ENCODE measurements around the gene SYNE1. TPM values are rescaled to one million over a fixed set of nuclear protein-coding genes. Genes with fewer than 3 reads are reported as not detected.

Gene SYNE1
- total and polyA plus RNA-seq, 10 donors, result 27.8 to 336 (median 247) TPM

DNA sequence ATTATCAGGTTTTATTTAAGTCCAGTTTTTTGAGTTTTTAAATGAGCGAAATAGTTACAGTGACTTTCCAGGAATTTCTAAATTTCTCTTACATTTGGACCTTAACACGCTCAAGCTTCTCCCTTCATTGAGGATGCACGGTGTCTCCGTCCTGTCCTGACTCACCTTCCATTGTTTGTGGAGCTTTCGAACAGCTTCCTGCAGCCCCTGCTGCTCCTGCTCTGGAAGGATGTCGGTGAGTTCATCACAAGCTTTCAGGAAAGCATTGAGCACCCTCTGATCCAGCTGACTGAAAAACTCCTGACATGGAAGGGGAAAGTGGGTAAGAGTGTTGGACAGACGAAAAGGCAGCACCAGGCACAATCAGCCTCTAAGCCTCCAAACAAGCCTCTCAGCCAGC lies 183.7 kb downstream of the SYNE1 start:
- no peak overlapping the region for H3K27ac ChIP-seq
- no peak for TF ChIP-seq POLR2AphosphoS5 (IDR thresholded peaks at IDR 0.05)
- TF ChIP-seq POLR2A (IDR thresholded peaks at IDR 0.05), result no peak
- no peak for TF ChIP-seq CTCF (IDR thresholded peaks at IDR 0.05 in 8 of 11, conservative IDR thresholded peaks at IDR 0.05 in 3 of 11)
- WGBS, 5 donors, result 66 to 80% (median 74%) methylated on average over 7 of the region's 7 CpGs
- H3K36me3 ChIP-seq, result peaks cover 0 to 91% (median 14%) of the 10 kb centered on the region in 6 donors
- H3K9me3 ChIP-seq, result peaks cover 0 to 13% (median 7%) of the 10 kb centered on the region in 8 donors
- intact Hi-C loops (cut with DNase I; ENCODE audit: low total_unique reads), result no loop called here
- DNase-seq, result no peak
- H3K27me3 ChIP-seq (replicated peaks in 1 of 7), result no peaks in the 10 kb centered on the region
- no peak overlapping the region for H3K4me3 ChIP-seq
- H3K4me1 ChIP-seq, result no peaks in the 10 kb centered on the region

DNA sequence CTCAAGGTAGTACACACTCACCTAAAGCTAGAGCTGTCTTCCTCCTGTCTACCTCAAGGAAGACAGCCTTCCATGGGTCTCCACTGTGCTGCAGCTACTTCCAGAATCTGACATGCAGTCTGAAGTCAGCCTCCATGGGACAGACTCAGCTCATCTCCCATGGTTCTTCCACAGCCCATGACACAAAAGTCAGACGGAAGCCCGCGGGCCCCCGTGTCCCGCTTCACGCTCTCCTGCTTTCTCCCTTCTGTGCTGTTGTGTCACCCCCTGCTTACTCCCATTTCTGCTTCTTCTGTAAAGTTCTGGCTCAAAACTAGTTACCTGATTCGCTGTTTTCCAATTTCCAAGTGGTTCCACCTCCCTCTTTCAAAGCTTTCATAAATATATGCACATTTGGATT lies 184.5 kb downstream of the SYNE1 start:
- 93 to 99% (median 96%) methylated on average over 7 of the region's 7 CpGs for WGBS, 5 donors
- no peak for DNase-seq
- intact Hi-C loops (cut with DNase I; ENCODE audit: low total_unique reads), result no loop called here

GRCh38 chr6:152450519-152450918 lies 186.6 kb downstream of the SYNE1 start:
- peaks cover 0 to 98% (median 14%) of the 10 kb centered on the region in 6 donors for H3K36me3 ChIP-seq
- no peaks in the 10 kb centered on the region for H3K27me3 ChIP-seq (replicated peaks in 1 of 7)
- no peak for DNase-seq
- H3K4me1 ChIP-seq, result no peaks in the 10 kb centered on the region
- intact Hi-C loops (cut with DNase I; ENCODE audit: low total_unique reads), result no loop called here
- H3K27ac ChIP-seq, result no peak overlapping the region
- H3K4me3 ChIP-seq, result no peak overlapping the region
- WGBS, 5 donors, result 94 to 97% (median 95%) methylated on average over 4 of the region's 4 CpGs
- peaks cover 0 to 13% (median 7%) of the 10 kb centered on the region in 8 donors for H3K9me3 ChIP-seq
- TF ChIP-seq POLR2AphosphoS5 (IDR thresholded peaks at IDR 0.05), result no peak
- no peak for TF ChIP-seq CTCF (IDR thresholded peaks at IDR 0.05 in 8 of 11, conservative IDR thresholded peaks at IDR 0.05 in 3 of 11)
- no peak for TF ChIP-seq POLR2A (IDR thresholded peaks at IDR 0.05)

More for the DNA sequence above, 184.5 kb downstream of the SYNE1 start:
- Histone ChIP-seq H3K4me3 (no peak overlapping the region), H3K27me3 (replicated peaks in 1 of 7) (no peaks in the 10 kb centered on the region), H3K4me1 (no peaks in the 10 kb centered on the region), H3K36me3 (peaks cover 0 to 91% (median 14%) of the 10 kb centered on the region in 6 donors), H3K9me3 (peaks cover 0 to 13% (median 7%) of the 10 kb centered on the region in 8 donors), H3K27ac (no peak overlapping the region)
- TF ChIP-seq POLR2AphosphoS5 (IDR thresholded peaks at IDR 0.05) (no peak), POLR2A (IDR thresholded peaks at IDR 0.05) (no peak), CTCF (IDR thresholded peaks at IDR 0.05 in 8 of 11, conservative IDR thresholded peaks at IDR 0.05 in 3 of 11) (no peak)

GRCh38 chr6:152441902-152442301 lies 195.3 kb downstream of the SYNE1 start:
- TF ChIP-seq CTCF (IDR thresholded peaks at IDR 0.05 in 8 of 11, conservative IDR thresholded peaks at IDR 0.05 in 3 of 11) (no peak), POLR2A (IDR thresholded peaks at IDR 0.05) (no peak), POLR2AphosphoS5 (IDR thresholded peaks at IDR 0.05) (no peak)
- Histone ChIP-seq H3K36me3 (peaks cover 0 to 97% (median 6%) of the 10 kb centered on the region in 6 donors), H3K27ac (no peak overlapping the region), H3K27me3 (replicated peaks in 1 of 7) (no peaks in the 10 kb centered on the region), H3K9me3 (no peaks in the 10 kb centered on the region), H3K4me1 (no peaks in the 10 kb centered on the region), H3K4me3 (no peak overlapping the region)
- WGBS, 5 donors, result 90 to 92% (median 91%) methylated on average over 15 of the region's 15 CpGs
- intact Hi-C loops (cut with DNase I; ENCODE audit: low total_unique reads), result no loop called here
- DNase-seq, result no peak
